IMR-90 (cell line): ENCODE results near the gene EPAS1. TPM values are rescaled to one million over a fixed set of nuclear protein-coding genes. Genes with fewer than 3 reads are reported as not detected.

ENCODE experiments used
- ATAC-seq: fragments of 200-7000 bp; cut with Tn5 transposase; 2 replicates; pipeline ENCODE4 v1.9.1; 2020; ENCODE audit warnings: low read depth, mild to moderate bottlenecking, moderate library complexity
- BruUV-seq: library from RNA; stranded (reverse); fragments of 400-500 nt; replicated peaks from 2 replicates; lab custom pipeline; 2021; lab: Mats Ljungman, UMichigan
- CTCF ChIA-PET: fragments of 300-600 bp; formaldehyde crosslinking; extraction: SDS; loops from one replicate; lab custom pipeline; 2021; ENCODE audit warnings: antibody characterized with exemption; lab: Yijun Ruan, JAX
- POLR2A ChIA-PET: fragments of 300-600 bp; sonication (Branson Sonifier 250); formaldehyde crosslinking; loops from one replicate; lab custom pipeline; 2022; ENCODE audit warnings: antibody characterized with exemption; ENCODE audit not compliant: unreplicated experiment; lab: Charles Lee
- DNase-seq: peaks from one replicate; pipeline ENCODE4 v3.0.0; 2013
- H2AFZ ChIP-seq: replicated peaks from 2 replicates; pipeline ENCODE3; 2013; ENCODE audit warnings: low read length, mild to moderate bottlenecking; ENCODE audit not compliant: poor library complexity
- H2AK5ac ChIP-seq: 2 replicates; pipeline ENCODE4 v1.6.1; 2013; ENCODE audit warnings: low read depth, low read length, inconsistent platforms
- H2AK9ac ChIP-seq: replicated peaks from 2 replicates; pipeline ENCODE3; 2013; ENCODE audit warnings: mild to moderate bottlenecking, low read depth, low read length, moderate library complexity; ENCODE audit not compliant: poor library complexity
- H2BK120ac ChIP-seq: 2 replicates; pipeline ENCODE4 v1.6.1; 2013; ENCODE audit warnings: low read depth, low read length, inconsistent platforms
- H2BK15ac ChIP-seq: 3 replicates; pipeline ENCODE4 v1.6.1; 2013; ENCODE audit warnings: low read depth, low read length, inconsistent platforms
- H2BK20ac ChIP-seq: 2 replicates; pipeline ENCODE4 v1.6.1; 2013; ENCODE audit warnings: low read depth, mild to moderate bottlenecking, inconsistent platforms, low read length, moderate library complexity
- H2BK5ac ChIP-seq: 2 replicates; pipeline ENCODE4 v1.6.1; 2013; ENCODE audit warnings: mild to moderate bottlenecking, low read depth, low read length, inconsistent platforms; ENCODE audit not compliant: poor library complexity, severe bottlenecking
- H3K14ac ChIP-seq: replicated peaks from 2 replicates; pipeline ENCODE4 v1.6.1; 2013; ENCODE audit warnings: low read depth, low read length, inconsistent platforms
- H3K18ac ChIP-seq: 2 replicates; pipeline ENCODE4 v1.6.1; 2013; ENCODE audit warnings: low read depth, low read length, control low read depth
- H3K23ac ChIP-seq: 2 replicates; pipeline ENCODE4 v1.6.1; 2013; ENCODE audit warnings: low read depth, low read length, inconsistent platforms
- H3K27ac ChIP-seq: 2 replicates; pipeline ENCODE4 v1.5.1; 2013; ENCODE audit warnings: mild to moderate bottlenecking, control low read depth, low read length; ENCODE audit not compliant: insufficient read depth
- H3K27me3 ChIP-seq: 2 replicates; pipeline ENCODE4 v1.6.1; 2013; ENCODE audit warnings: low read length; ENCODE audit not compliant: control insufficient read depth, insufficient read depth
- H3K36me3 ChIP-seq: 2 replicates; pipeline ENCODE4 v1.6.1; 2013; ENCODE audit warnings: low read length, mixed read lengths; ENCODE audit not compliant: control insufficient read depth, insufficient read depth
- H3K4ac ChIP-seq: 2 replicates; pipeline ENCODE4 v1.6.1; 2013; ENCODE audit warnings: low read depth, low read length, inconsistent platforms
- H3K4me1 ChIP-seq: 2 replicates; pipeline ENCODE4 v1.6.1; 2013; ENCODE audit warnings: low read length, mixed read lengths; ENCODE audit not compliant: control insufficient read depth, insufficient read depth
- H3K4me2 ChIP-seq: 2 replicates; pipeline ENCODE4 v1.6.1; 2013; ENCODE audit warnings: low read depth, mild to moderate bottlenecking, control low read depth, low read length, moderate library complexity
- H3K4me3 ChIP-seq: 2 replicates; pipeline ENCODE4 v1.5.1; 2013; ENCODE audit warnings: low read depth, mild to moderate bottlenecking, control low read depth, low read length, moderate library complexity; ENCODE audit not compliant: insufficient read depth
- H3K56ac ChIP-seq: 2 replicates; pipeline ENCODE4 v1.6.1; 2013; ENCODE audit warnings: low read length, inconsistent platforms; ENCODE audit not compliant: insufficient read depth; ENCODE audit errors: extremely low read depth
- H3K79me1 ChIP-seq, 2 experiments: 2 replicates each; pipeline ENCODE4 v1.6.1; 2013; ENCODE audit warnings: low read length in 2 of 2, inconsistent platforms in 1 of 2, low read depth in 1 of 2
- H3K9ac ChIP-seq: 2 replicates; pipeline ENCODE4 v1.6.1; 2013; ENCODE audit warnings: low read depth, low read length, control low read depth
- H3K9me1 ChIP-seq: 2 replicates; pipeline ENCODE4 v1.6.1; 2013; ENCODE audit warnings: low read length, inconsistent platforms; ENCODE audit not compliant: insufficient read depth
- H3K9me3 ChIP-seq: 2 replicates; pipeline ENCODE4 v1.6.1; 2013; ENCODE audit warnings: low read length; ENCODE audit not compliant: control insufficient read depth, insufficient read depth
- H4K20me1 ChIP-seq: 2 replicates; pipeline ENCODE4 v1.6.1; 2013; ENCODE audit warnings: low read length, inconsistent platforms; ENCODE audit not compliant: insufficient read depth
- H4K5ac ChIP-seq: 2 replicates; pipeline ENCODE4 v1.6.1; 2013; ENCODE audit warnings: mild to moderate bottlenecking, low read depth, low read length, control low read depth
- H4K8ac ChIP-seq, 2 experiments: 2 replicates each; pipeline ENCODE4 v1.6.1; 2013; ENCODE audit warnings: low read depth in 2 of 2, low read length in 2 of 2, control low read depth in 1 of 2, inconsistent platforms in 1 of 2
- H4K91ac ChIP-seq: 2 replicates; pipeline ENCODE4 v1.6.1; 2013; ENCODE audit warnings: low read depth, low read length, inconsistent platforms; ENCODE audit not compliant: insufficient read depth
- BHLHE40 ChIP-seq: fragments of 150-350 bp; IDR thresholded peaks from 2 replicates; pipeline ENCODE4 v1.6.1; 2016; ENCODE audit warnings: mild to moderate bottlenecking, low read depth, low read length
- CHD1 ChIP-seq: IDR thresholded peaks from 2 replicates; pipeline ENCODE4 v1.6.1; 2012; ENCODE audit warnings: low read depth, low read length, improper control_type of control experiment
- FOS ChIP-seq: fragments of 150-350 bp; IDR thresholded peaks from 2 replicates; pipeline ENCODE4 v1.6.1; 2016; ENCODE audit warnings: low read depth, low read length
- MAFK ChIP-seq: IDR thresholded peaks from 2 replicates; pipeline ENCODE4 v1.6.1; 2012; ENCODE audit warnings: low read depth, low read length, improper control_type of control experiment
- MAZ ChIP-seq: IDR thresholded peaks from 2 replicates; pipeline ENCODE4 v1.6.1; 2012; ENCODE audit warnings: low read depth, mild to moderate bottlenecking, low read length, improper control_type of control experiment, moderate library complexity, borderline replicate concordance
- MXI1 ChIP-seq: IDR thresholded peaks from 2 replicates; pipeline ENCODE4 v1.6.1; 2012; ENCODE audit warnings: low read depth, mild to moderate bottlenecking, low read length, moderate library complexity, borderline replicate concordance
- NFE2L2 ChIP-seq: fragments of 150-350 bp; IDR thresholded peaks from 2 replicates; pipeline ENCODE4 v1.6.1; 2016; ENCODE audit warnings: low read depth, mild to moderate bottlenecking, low read length
- POLR2A ChIP-seq: IDR thresholded peaks from 2 replicates; pipeline ENCODE4 v1.6.1; 2012; ENCODE audit warnings: mild to moderate bottlenecking, low read depth, low read length
- RAD21 ChIP-seq: IDR thresholded peaks from 2 replicates; pipeline ENCODE4 v1.6.1; 2012; ENCODE audit warnings: low read length, improper control_type of control experiment
- RFX5 ChIP-seq: IDR thresholded peaks from 2 replicates; pipeline ENCODE4 v1.8.0; 2012; ENCODE audit warnings: low read depth, mild to moderate bottlenecking, low read length, moderate library complexity
- SMC3 ChIP-seq: fragments of 150-350 bp; IDR thresholded peaks from 2 replicates; pipeline ENCODE4 v1.6.1; 2016; ENCODE audit warnings: low read depth, mild to moderate bottlenecking, antibody characterized with exemption, low read length, moderate library complexity
- dilution Hi-C: fragments of 300-500 bp; cut with HindIII; formaldehyde crosslinking; loops from one replicate; pipeline ENCODE4 v1.14.3; 2018; ENCODE audit warnings: low sequenced_read_pairs; ENCODE audit not compliant: unreplicated experiment
- in situ Hi-C: fragments of 300-500 bp; cut with MboI; formaldehyde crosslinking; loops from 3 replicates; pipeline ENCODE4 v1.14.3; 2019; ENCODE audit warnings: low sequenced_read_pairs, inconsistent platforms, mixed read lengths
- intact Hi-C: fragments of 100-400 bp; cut with micrococcal nuclease; formaldehyde crosslinking; loops from 2 replicates; pipeline ENCODE4 v1.10.0; 2022
- polyA plus RNA-seq, 3 experiments: library from polyadenylated mRNA; depleted of rRNA; stranded (reverse); fragments of >200 nt; gene quantifications; 2 replicates each; pipeline ENCODE4 v1.2.3, GENCODE V29; 2012; ENCODE audit warnings: low replicate concordance in 1 of 3
- total RNA-seq: library from RNA; depleted of rRNA; stranded (reverse); fragments of >200 nt; gene quantifications from 2 replicates; pipeline ENCODE4 v1.2.3, GENCODE V29; 2012
- TF ChIP-seq, protein P1 (sequence below): fragments of 150-350 bp; IDR thresholded peaks from 2 replicates; pipeline ENCODE4 v1.6.1; 2016; ENCODE audit warnings: low read depth, mild to moderate bottlenecking, low read length, moderate library complexity, borderline replicate concordance
- TF ChIP-seq, protein P2 (sequence below): fragments of 150-350 bp; IDR thresholded peaks from 2 replicates; pipeline ENCODE4 v1.6.1; 2017; ENCODE audit warnings: mild to moderate bottlenecking, antibody characterized with exemption, low read length, low read depth

Gene EPAS1
- total and polyA plus RNA-seq, 2 of the 4 experiments (the other 2 are of a cell fraction), result 40.7 to 120 TPM

DNA sequence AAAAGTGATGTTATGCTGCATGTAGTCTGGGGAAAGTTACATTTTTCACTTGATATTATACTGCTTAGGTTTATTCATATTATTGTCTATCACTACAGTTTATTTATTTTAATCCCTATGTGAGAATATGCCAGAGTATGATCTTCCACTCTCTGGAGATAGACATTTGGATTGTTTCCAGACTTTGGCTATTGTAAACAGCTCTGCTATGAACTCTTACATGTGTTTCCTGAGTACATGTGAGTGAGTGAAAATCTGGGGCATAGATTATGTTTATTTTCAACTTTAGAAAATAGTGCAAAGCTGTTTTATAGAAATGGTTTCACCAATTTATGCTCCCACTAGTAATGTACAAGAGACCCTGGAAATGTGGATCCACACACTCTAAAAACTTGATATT, 49.0 kb upstream of the EPAS1 start (continued):
- TF ChIP-seq MXI1 (no peak), POLR2A (no peak), FOS (no peak), MAZ (no peak)
- TF ChIP-seq, protein P1, sequence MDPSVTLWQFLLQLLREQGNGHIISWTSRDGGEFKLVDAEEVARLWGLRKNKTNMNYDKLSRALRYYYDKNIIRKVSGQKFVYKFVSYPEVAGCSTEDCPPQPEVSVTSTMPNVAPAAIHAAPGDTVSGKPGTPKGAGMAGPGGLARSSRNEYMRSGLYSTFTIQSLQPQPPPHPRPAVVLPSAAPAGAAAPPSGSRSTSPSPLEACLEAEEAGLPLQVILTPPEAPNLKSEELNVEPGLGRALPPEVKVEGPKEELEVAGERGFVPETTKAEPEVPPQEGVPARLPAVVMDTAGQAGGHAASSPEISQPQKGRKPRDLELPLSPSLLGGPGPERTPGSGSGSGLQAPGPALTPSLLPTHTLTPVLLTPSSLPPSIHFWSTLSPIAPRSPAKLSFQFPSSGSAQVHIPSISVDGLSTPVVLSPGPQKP, result no peak

DNA sequence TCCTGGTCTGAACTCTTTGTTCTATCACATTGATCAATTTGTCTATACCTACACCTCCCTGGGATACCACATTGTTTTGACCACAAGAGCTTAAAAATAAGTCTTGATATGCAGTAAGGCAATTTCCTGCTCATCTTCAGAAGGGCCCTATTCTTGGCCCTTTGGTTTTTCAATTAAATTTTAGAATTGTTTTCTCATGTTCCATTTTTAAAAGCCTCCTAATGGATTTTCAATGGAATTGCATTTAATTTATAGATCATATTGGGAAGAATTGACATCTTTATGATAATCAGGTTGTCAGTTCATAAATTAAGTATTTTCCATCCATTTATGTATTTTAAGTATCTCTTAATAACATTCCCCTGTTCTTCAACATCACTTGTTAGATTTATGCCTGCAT, 47.6 kb upstream of the EPAS1 start:
- Histone ChIP-seq H3K4me2 (no peak overlapping the region), H3K9me1 (0 out of 2 replicates have a peak, but pooled peaks cover 3% of the 10 kb centered on the region), H3K79me1 (no peaks in the 10 kb centered on the region), H2BK15ac (no peak overlapping the region), H3K4me3 (no peak overlapping the region), H3K4ac (no peak overlapping the region), H4K5ac (no peak overlapping the region), H3K14ac (no peak overlapping the region), H4K8ac (no peak overlapping the region), H3K56ac (no peak overlapping the region), H3K23ac (no peak overlapping the region), H3K36me3 (no peaks in the 10 kb centered on the region), H3K27ac (no peak overlapping the region), H4K91ac (no peak overlapping the region), H3K4me1 (peaks cover 6% of the 10 kb centered on the region; the same call in 1 of the 2 replicates), H3K9ac (no peak overlapping the region), H2BK5ac (no peak overlapping the region), H2BK20ac (no peak overlapping the region), H2BK120ac (no peak overlapping the region), H3K9me3 (no peaks in the 10 kb centered on the region; the same call in 1 of the 2 replicates), H2AFZ (no peak overlapping the region), H3K27me3 (peaks cover 21% of the 10 kb centered on the region), H2AK5ac (no peak overlapping the region), H3K18ac (no peak overlapping the region), H2AK9ac (no peak overlapping the region), H4K20me1 (no peaks in the 10 kb centered on the region)
- dilution Hi-C loops, result no loop called here
- BruUV-seq, result no TSS peak
- no peak for ATAC-seq
- POLR2A ChIA-PET, result no interaction called here
- CTCF ChIA-PET, result interaction anchor here (1.0 kb wide), 1 partner anchor 8 kb away, joined by 3 read pairs; no protein-coding TSS in a partner anchor
- DNase-seq, result no peak
- intact Hi-C loops, result loop anchor here (1.0 kb wide), 1 partner anchor 8 kb away; no protein-coding TSS in a partner anchor
- in situ Hi-C loops, result no loop called here
- TF ChIP-seq, protein P2, sequence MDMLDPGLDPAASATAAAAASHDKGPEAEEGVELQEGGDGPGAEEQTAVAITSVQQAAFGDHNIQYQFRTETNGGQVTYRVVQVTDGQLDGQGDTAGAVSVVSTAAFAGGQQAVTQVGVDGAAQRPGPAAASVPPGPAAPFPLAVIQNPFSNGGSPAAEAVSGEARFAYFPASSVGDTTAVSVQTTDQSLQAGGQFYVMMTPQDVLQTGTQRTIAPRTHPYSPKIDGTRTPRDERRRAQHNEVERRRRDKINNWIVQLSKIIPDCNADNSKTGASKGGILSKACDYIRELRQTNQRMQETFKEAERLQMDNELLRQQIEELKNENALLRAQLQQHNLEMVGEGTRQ, result no peak
- no peak for TF ChIP-seq CHD1
- TF ChIP-seq SMC3, result no peak
- TF ChIP-seq, protein P1, result no peak
- TF ChIP-seq MXI1, result no peak
- TF ChIP-seq BHLHE40, result no peak
- TF ChIP-seq RAD21, result no peak
- no peak for TF ChIP-seq MAFK
- no peak for TF ChIP-seq RFX5
- no peak for TF ChIP-seq POLR2A
- TF ChIP-seq NFE2L2, result no peak
